Stimulated activated naive CD8-positive, alpha-beta T cell treated with anti-CD3 and anti-CD28 coated beads, Interleukin-15, Interleukin-2, amounts not matched to agents 100 ng/mL and 50 ng/mL, for 24 hours (primary cell): ENCODE measurements around the gene MTMR1.

Experiments
- H3K27ac Mint-ChIP-seq: one replicate; pipeline ENCODE4 v1.8.0; 2021; ENCODE audit warnings: mild to moderate bottlenecking, mixed read lengths
- H3K27me3 Mint-ChIP-seq: one replicate; pipeline ENCODE4 v1.8.0; 2021; ENCODE audit warnings: mixed read lengths
- H3K36me3 Mint-ChIP-seq: one replicate; pipeline ENCODE4 v1.8.0; 2021; ENCODE audit warnings: low read depth, mixed read lengths
- H3K4me1 Mint-ChIP-seq: one replicate; pipeline ENCODE4 v1.8.0; 2021; ENCODE audit warnings: low read depth, mixed read lengths
- H3K4me3 Mint-ChIP-seq: one replicate; pipeline ENCODE4 v1.8.0; 2021; ENCODE audit warnings: mild to moderate bottlenecking, mixed read lengths
- H3K9me3 Mint-ChIP-seq: one replicate; pipeline ENCODE4 v1.8.0; 2021; ENCODE audit warnings: mixed read lengths

MTMR1 gene

GRCh38 chrX:150763303-150763797 is 70.2 kb downstream of the MTMR1 start:
- Mint-ChIP-seq H3K36me3 (peaks cover 7% of the 10 kb centered on the region), H3K27me3 (no peaks in the 10 kb centered on the region), H3K27ac (no peak overlapping the region), H3K4me3 (no peak overlapping the region), H3K9me3 (no peaks in the 10 kb centered on the region), H3K4me1 (peaks cover 3% of the 10 kb centered on the region)

- H3K4me1 Mint-ChIP-seq = peaks cover 3% of the 10 kb centered on the region
- no peak overlapping the region for H3K4me3 Mint-ChIP-seq
- no peak overlapping the region for H3K27ac Mint-ChIP-seq
- H3K36me3 Mint-ChIP-seq = peaks cover 5% of the 10 kb centered on the region
- no peaks in the 10 kb centered on the region for H3K9me3 Mint-ChIP-seq
- H3K27me3 Mint-ChIP-seq = no peaks in the 10 kb centered on the region
Observed at GRCh38 chrX:150763810-150764209, 70.6 kb downstream of the MTMR1 start.

- Mint-ChIP-seq H3K36me3 (no peaks in the 10 kb centered on the region), H3K9me3 (no peaks in the 10 kb centered on the region), H3K4me3 (no peak overlapping the region), H3K27me3 (no peaks in the 10 kb centered on the region), H3K4me1 (peaks cover 3% of the 10 kb centered on the region), H3K27ac (no peak overlapping the region)
Observed at GRCh38 chrX:150765237-150765636, 72.0 kb downstream of the MTMR1 start.

- no peak overlapping the region for H3K4me3 Mint-ChIP-seq
- H3K36me3 Mint-ChIP-seq = no peaks in the 10 kb centered on the region
- H3K4me1 Mint-ChIP-seq = peaks cover 3% of the 10 kb centered on the region
- no peaks in the 10 kb centered on the region for H3K27me3 Mint-ChIP-seq
- H3K9me3 Mint-ChIP-seq = no peaks in the 10 kb centered on the region
- no peak overlapping the region for H3K27ac Mint-ChIP-seq
Observed at GRCh38 chrX:150765782-150766350, 72.7 kb downstream of the MTMR1 start.

- H3K4me3 Mint-ChIP-seq = no peak overlapping the region
- H3K4me1 Mint-ChIP-seq = peaks cover 3% of the 10 kb centered on the region
- H3K27ac Mint-ChIP-seq = no peak overlapping the region
- H3K36me3 Mint-ChIP-seq = no peaks in the 10 kb centered on the region
- H3K9me3 Mint-ChIP-seq = no peaks in the 10 kb centered on the region
- no peaks in the 10 kb centered on the region for H3K27me3 Mint-ChIP-seq
Observed at GRCh38 chrX:150766351-150767044, 73.3 kb downstream of the MTMR1 start.

- Mint-ChIP-seq H3K4me3 (no peak overlapping the region), H3K36me3 (no peaks in the 10 kb centered on the region), H3K4me1 (peaks cover 3% of the 10 kb centered on the region), H3K27ac (no peak overlapping the region), H3K27me3 (no peaks in the 10 kb centered on the region), H3K9me3 (no peaks in the 10 kb centered on the region)
Observed at GRCh38 chrX:150767045-150767395, 73.8 kb downstream of the MTMR1 start.

GRCh38 chrX:150767475-150768131 is 74.4 kb downstream of the MTMR1 start:
- Mint-ChIP-seq H3K36me3 (no peaks in the 10 kb centered on the region), H3K9me3 (no peaks in the 10 kb centered on the region), H3K4me3 (no peak overlapping the region), H3K27me3 (no peaks in the 10 kb centered on the region), H3K4me1 (peaks cover 3% of the 10 kb centered on the region), H3K27ac (no peak overlapping the region)

- Mint-ChIP-seq H3K27me3 (no peaks in the 10 kb centered on the region), H3K9me3 (no peaks in the 10 kb centered on the region), H3K4me1 (peaks cover 3% of the 10 kb centered on the region), H3K4me3 (no peak overlapping the region), H3K27ac (no peak overlapping the region), H3K36me3 (no peaks in the 10 kb centered on the region)
Observed at GRCh38 chrX:150768132-150768485, 74.9 kb downstream of the MTMR1 start.

- Mint-ChIP-seq H3K27ac (no peak overlapping the region), H3K4me3 (no peak overlapping the region), H3K4me1 (peaks cover 3% of the 10 kb centered on the region), H3K36me3 (no peaks in the 10 kb centered on the region), H3K27me3 (no peaks in the 10 kb centered on the region), H3K9me3 (no peaks in the 10 kb centered on the region)
Observed at GRCh38 chrX:150768580-150769190, 75.5 kb downstream of the MTMR1 start.

- H3K36me3 Mint-ChIP-seq = no peaks in the 10 kb centered on the region
- no peak overlapping the region for H3K27ac Mint-ChIP-seq
- no peaks in the 10 kb centered on the region for H3K27me3 Mint-ChIP-seq
- no peak overlapping the region for H3K4me3 Mint-ChIP-seq
- peaks cover 3% of the 10 kb centered on the region for H3K4me1 Mint-ChIP-seq
- H3K9me3 Mint-ChIP-seq = no peaks in the 10 kb centered on the region
Observed at GRCh38 chrX:150769408-150769807, 76.2 kb downstream of the MTMR1 start.

- Mint-ChIP-seq H3K9me3 (no peaks in the 10 kb centered on the region), H3K27ac (no peak overlapping the region), H3K4me3 (no peak overlapping the region), H3K36me3 (no peaks in the 10 kb centered on the region), H3K4me1 (peaks cover 3% of the 10 kb centered on the region), H3K27me3 (no peaks in the 10 kb centered on the region)
Observed at GRCh38 chrX:150770623-150771022, 77.4 kb downstream of the MTMR1 start.

- H3K27ac Mint-ChIP-seq = no peak overlapping the region
- no peaks in the 10 kb centered on the region for H3K9me3 Mint-ChIP-seq
- H3K4me3 Mint-ChIP-seq = no peak overlapping the region
- peaks cover 3% of the 10 kb centered on the region for H3K4me1 Mint-ChIP-seq
- H3K27me3 Mint-ChIP-seq = no peaks in the 10 kb centered on the region
- H3K36me3 Mint-ChIP-seq = no peaks in the 10 kb centered on the region
Observed at GRCh38 chrX:150771116-150771515, 77.9 kb downstream of the MTMR1 start.

- H3K36me3 Mint-ChIP-seq = no peaks in the 10 kb centered on the region
- H3K4me1 Mint-ChIP-seq = peaks cover 3% of the 10 kb centered on the region
- H3K27me3 Mint-ChIP-seq = no peaks in the 10 kb centered on the region
- H3K4me3 Mint-ChIP-seq = no peak overlapping the region
- no peaks in the 10 kb centered on the region for H3K9me3 Mint-ChIP-seq
- no peak overlapping the region for H3K27ac Mint-ChIP-seq
Observed at GRCh38 chrX:150772150-150772970, 79.2 kb downstream of the MTMR1 start.

- H3K4me3 Mint-ChIP-seq = no peak overlapping the region
- no peaks in the 10 kb centered on the region for H3K36me3 Mint-ChIP-seq
- peaks cover under 1% of the 10 kb centered on the region for H3K4me1 Mint-ChIP-seq
- no peak overlapping the region for H3K27ac Mint-ChIP-seq
- H3K9me3 Mint-ChIP-seq = no peaks in the 10 kb centered on the region
- H3K27me3 Mint-ChIP-seq = no peaks in the 10 kb centered on the region
Observed at GRCh38 chrX:150773117-150773516, 79.9 kb downstream of the MTMR1 start.

- Mint-ChIP-seq H3K4me3 (no peak overlapping the region), H3K4me1 (no peaks in the 10 kb centered on the region), H3K9me3 (no peaks in the 10 kb centered on the region), H3K36me3 (no peaks in the 10 kb centered on the region), H3K27ac (no peak overlapping the region), H3K27me3 (no peaks in the 10 kb centered on the region)
Observed at GRCh38 chrX:150773634-150774033, 80.4 kb downstream of the MTMR1 start.
